Karpas-422 (cell line): Measurements from ENCODE around the gene PSPC1. TPM values are rescaled to one million over a fixed set of nuclear protein-coding genes. Genes with fewer than 3 reads are reported as not detected.

Source experiments
- DNase-seq: peaks from one replicate; pipeline ENCODE4 v3.0.0-alpha.2; 2015
- H2AFZ ChIP-seq: fragments of 200-600 bp; sonication (generic); 2 replicates; pipeline ENCODE4 v1.6.1; 2014; ENCODE audit warnings: antibody characterized with exemption, low read length, mixed read lengths
- H3K27ac ChIP-seq: fragments of 200-600 bp; sonication (generic); 2 replicates; pipeline ENCODE4 v1.5.1; 2014; ENCODE audit warnings: mild to moderate bottlenecking, low read length, moderate library complexity
- H3K27me3 ChIP-seq: fragments of 200-600 bp; sonication (generic); 2 replicates; pipeline ENCODE4 v1.6.1; 2014; ENCODE audit warnings: low read length, mixed read lengths
- H3K36me3 ChIP-seq: fragments of 200-600 bp; sonication (generic); 2 replicates; pipeline ENCODE4 v1.6.1; 2014; ENCODE audit warnings: low read length, mixed read lengths; ENCODE audit not compliant: insufficient read depth
- H3K4me1 ChIP-seq: fragments of 200-600 bp; sonication (generic); 2 replicates; pipeline ENCODE4 v1.6.1; 2014; ENCODE audit warnings: mild to moderate bottlenecking, low read length, mixed read lengths
- H3K4me2 ChIP-seq: fragments of 200-600 bp; sonication (generic); 2 replicates; pipeline ENCODE4 v1.6.1; 2014; ENCODE audit warnings: low read length, low read depth, mild to moderate bottlenecking; ENCODE audit not compliant: poor library complexity, severe bottlenecking
- H3K4me3 ChIP-seq: fragments of 200-600 bp; sonication (generic); 2 replicates; pipeline ENCODE4 v1.5.1; 2014; ENCODE audit warnings: mild to moderate bottlenecking, antibody characterized with exemption, low read length, mixed read lengths
- H3K79me2 ChIP-seq: fragments of 200-600 bp; sonication (generic); 2 replicates; pipeline ENCODE4 v1.6.1; 2014; ENCODE audit warnings: mild to moderate bottlenecking, low read length, mixed read lengths
- H3K9ac ChIP-seq: fragments of 200-600 bp; sonication (generic); 2 replicates; pipeline ENCODE4 v1.6.0; 2014; ENCODE audit warnings: low read length
- H3K9me2 ChIP-seq: fragments of 200-600 bp; sonication (generic), shearing (Covaris generic); replicated peaks from 2 replicates; pipeline ENCODE4 v1.6.0; 2014; ENCODE audit warnings: mild to moderate bottlenecking, low read length, moderate library complexity; ENCODE audit not compliant: insufficient read depth
- H3K9me3 ChIP-seq: fragments of 300-700, 200-600 bp; sonication (generic); 2 replicates; pipeline ENCODE4 v1.6.1; 2014; ENCODE audit warnings: low read length, mixed read lengths
- H4K20me1 ChIP-seq: fragments of 200-600 bp; sonication (generic); 2 replicates; pipeline ENCODE4 v1.6.1; 2014; ENCODE audit warnings: mild to moderate bottlenecking, antibody characterized with exemption, low read length, low read depth; ENCODE audit not compliant: insufficient read depth
- small RNA-seq: library from RNA; depleted of rRNA; stranded (forward); fragments of <200 nt; gene quantifications from one replicate; pipeline ENCODE3, GENCODE V24; 2014
- total RNA-seq: library from RNA; depleted of rRNA; stranded (reverse); fragments of >200 nt; shearing (Covaris generic); gene quantifications from 2 replicates; pipeline ENCODE4 v1.2.3, GENCODE V29; 2014; ENCODE audit warnings: low replicate concordance; rRNA removed

Gene PSPC1
- total RNA-seq, 1 experiment from 2014 or later: 48.2 TPM

DNA sequence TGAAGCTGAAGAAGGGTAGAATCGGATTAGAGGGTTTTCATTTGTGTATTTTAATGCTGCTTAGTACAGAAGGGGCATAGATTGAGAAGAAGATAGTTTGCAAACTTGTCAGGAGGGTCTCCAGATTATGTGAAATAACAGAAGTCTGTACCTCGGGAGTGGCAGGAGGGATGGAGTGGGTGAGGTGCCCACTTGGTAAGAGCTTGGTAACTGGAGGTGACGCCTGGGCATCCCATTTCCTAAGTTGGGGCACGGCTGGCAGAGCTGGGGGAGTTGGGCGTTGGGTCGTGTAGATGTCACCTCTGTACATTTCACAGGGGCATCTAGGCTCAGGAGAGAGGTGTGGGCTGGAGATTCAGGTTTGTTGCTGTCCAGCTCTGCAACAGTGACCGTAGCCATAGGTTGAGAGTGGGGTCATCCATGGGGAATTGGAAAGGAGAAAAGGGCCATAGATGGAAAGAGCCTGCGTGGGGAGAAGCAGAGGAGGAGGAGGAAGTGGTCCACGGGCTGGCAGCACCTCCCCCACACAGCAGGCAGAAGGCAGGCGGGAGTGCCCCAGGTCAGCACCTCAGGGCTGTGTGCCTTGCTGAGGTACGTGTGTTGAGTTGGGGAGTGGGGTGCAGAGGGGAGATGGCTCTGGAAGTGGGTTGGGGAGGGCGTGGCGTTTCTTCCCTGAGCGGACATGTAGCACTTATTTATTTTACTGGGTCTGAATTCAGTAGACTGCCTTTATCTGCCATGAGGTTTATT, 118.1 kb downstream of the PSPC1 start:
- Histone ChIP-seq H3K36me3 (peaks cover 26% of the 10 kb centered on the region; the same call in 1 of the 2 replicates), H4K20me1 (no peaks in the 10 kb centered on the region), H3K27ac (no peak overlapping the region), H3K4me3 (no peak overlapping the region), H3K9ac (no peak overlapping the region), H3K27me3 (no peaks in the 10 kb centered on the region), H3K4me2 (no peak overlapping the region), H3K4me1 (no peaks in the 10 kb centered on the region), H3K79me2 (no peaks in the 10 kb centered on the region), H3K9me2 (no peaks in the 10 kb centered on the region), H2AFZ (no peak overlapping the region), H3K9me3 (no peaks in the 10 kb centered on the region)
- no peak for DNase-seq

DNA sequence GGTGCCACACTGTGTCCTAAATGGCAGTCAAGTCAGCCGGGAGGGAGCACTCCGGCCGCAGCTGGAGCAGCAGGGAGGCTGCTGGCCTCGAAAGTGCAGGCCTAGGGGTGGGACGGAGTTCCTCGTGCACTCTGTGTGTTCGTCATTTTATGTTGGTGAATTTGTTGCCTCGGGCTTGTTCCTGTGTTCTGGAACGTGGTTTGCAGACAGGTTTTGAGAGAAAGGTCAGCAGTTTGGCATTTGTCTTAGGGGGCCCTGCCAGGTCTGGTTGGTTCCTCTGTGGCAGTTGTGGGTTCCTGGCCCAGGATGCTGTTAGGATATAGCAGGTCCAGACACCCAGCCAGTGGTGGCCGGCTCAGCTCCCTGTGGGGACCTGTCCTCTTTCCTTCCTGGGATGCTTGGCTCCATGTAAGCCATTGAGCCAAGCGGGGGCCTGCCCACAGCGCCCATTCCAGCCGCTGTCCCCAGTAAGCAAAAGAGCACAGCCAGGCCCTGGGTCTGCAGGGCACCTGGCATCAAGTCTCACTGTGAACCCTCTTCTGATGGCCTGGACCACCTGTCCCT, 119.2 kb downstream of the PSPC1 start:
- no peak for DNase-seq
- Histone ChIP-seq H3K27ac (no peak overlapping the region), H3K9ac (no peak overlapping the region), H2AFZ (no peak overlapping the region), H3K4me3 (no peak overlapping the region), H3K9me3 (no peaks in the 10 kb centered on the region), H3K4me1 (peaks cover 4% of the 10 kb centered on the region), H3K9me2 (no peaks in the 10 kb centered on the region), H4K20me1 (no peaks in the 10 kb centered on the region), H3K4me2 (no peak overlapping the region), H3K79me2 (no peaks in the 10 kb centered on the region), H3K27me3 (no peaks in the 10 kb centered on the region), H3K36me3 (peaks cover 29% of the 10 kb centered on the region; the same call in 1 of the 2 replicates)

DNA sequence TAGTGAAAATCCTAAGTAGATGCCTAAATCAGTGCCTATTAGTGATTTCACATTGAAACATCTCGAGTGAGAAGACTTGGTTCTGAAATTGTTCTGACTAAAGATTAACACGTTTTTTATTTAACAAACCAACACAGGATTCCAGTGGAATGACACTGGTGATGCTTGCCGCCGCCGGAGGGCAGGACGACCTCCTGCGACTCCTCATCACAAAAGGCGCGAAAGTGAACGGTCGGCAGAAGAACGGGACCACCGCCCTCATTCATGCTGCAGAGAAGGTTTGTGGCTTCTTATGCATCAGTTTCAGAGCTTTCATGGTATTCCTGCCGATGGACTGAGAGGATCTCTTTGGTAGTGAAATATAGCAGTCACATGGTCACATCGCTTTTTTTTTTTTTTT, 121.2 kb downstream of the PSPC1 start:
- Histone ChIP-seq H3K9ac (no peak overlapping the region), H3K4me3 (no peak overlapping the region), H3K79me2 (no peaks in the 10 kb centered on the region), H3K4me2 (no peak overlapping the region), H3K4me1 (peaks cover 20% of the 10 kb centered on the region), H3K36me3 (peaks cover 22% of the 10 kb centered on the region; the same call in 1 of the 2 replicates), H3K9me3 (no peaks in the 10 kb centered on the region), H3K9me2 (no peaks in the 10 kb centered on the region), H4K20me1 (no peaks in the 10 kb centered on the region), H3K27ac (no peak overlapping the region), H3K27me3 (no peaks in the 10 kb centered on the region), H2AFZ (no peak overlapping the region)
- DNase-seq: no peak

DNA sequence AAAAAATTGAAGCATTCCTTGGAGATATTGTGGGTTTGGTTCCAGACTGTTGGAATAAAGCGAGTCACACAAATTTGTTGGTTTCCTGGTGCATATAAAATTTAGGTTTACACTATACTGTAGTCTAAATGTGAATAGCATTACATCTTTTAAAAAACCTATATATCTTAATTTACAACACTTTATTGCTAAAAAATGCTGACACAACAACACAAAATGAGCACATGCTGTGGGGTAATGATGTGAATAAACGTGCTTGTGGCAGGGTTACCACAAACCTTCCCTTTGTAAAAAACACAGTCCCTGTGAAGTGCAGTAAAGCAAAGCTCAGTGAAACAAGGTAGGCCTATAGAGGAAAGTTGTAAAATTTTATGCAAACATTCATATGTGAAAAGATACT, 121.6 kb downstream of the PSPC1 start:
- H3K79me2 ChIP-seq: no peaks in the 10 kb centered on the region
- peaks cover 22% of the 10 kb centered on the region; the same call in 1 of the 2 replicates for H3K36me3 ChIP-seq
- H3K9me3 ChIP-seq: no peaks in the 10 kb centered on the region
- no peak overlapping the region for H2AFZ ChIP-seq
- no peak overlapping the region for H3K4me2 ChIP-seq
- H3K9ac ChIP-seq: no peak overlapping the region
- no peaks in the 10 kb centered on the region for H3K27me3 ChIP-seq
- H3K4me3 ChIP-seq: no peak overlapping the region
- H4K20me1 ChIP-seq: no peaks in the 10 kb centered on the region
- H3K27ac ChIP-seq: no peak overlapping the region
- peaks cover 20% of the 10 kb centered on the region for H3K4me1 ChIP-seq
- DNase-seq: no peak
- no peaks in the 10 kb centered on the region for H3K9me2 ChIP-seq

DNA sequence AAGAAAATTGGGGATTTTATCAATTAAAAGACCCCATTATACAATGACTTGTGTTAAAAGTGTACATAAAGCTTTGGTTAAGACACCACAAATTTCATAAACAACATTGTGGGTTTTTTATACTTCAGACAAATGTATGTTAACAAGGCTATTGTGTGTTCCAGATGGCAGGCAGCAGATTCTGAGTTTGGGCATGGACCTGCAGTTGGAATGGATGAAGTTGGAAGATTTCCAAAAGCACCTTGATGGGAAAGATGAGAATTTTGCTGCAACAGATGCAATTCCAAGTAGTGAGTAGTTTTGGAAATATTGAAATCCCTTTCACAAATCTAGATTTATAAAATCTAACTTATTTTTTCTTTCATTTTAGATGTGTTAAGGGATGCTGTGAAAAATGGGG, 123.9 kb downstream of the PSPC1 start:
- H3K4me1 ChIP-seq: peaks cover 20% of the 10 kb centered on the region
- no peak for DNase-seq

DNA sequence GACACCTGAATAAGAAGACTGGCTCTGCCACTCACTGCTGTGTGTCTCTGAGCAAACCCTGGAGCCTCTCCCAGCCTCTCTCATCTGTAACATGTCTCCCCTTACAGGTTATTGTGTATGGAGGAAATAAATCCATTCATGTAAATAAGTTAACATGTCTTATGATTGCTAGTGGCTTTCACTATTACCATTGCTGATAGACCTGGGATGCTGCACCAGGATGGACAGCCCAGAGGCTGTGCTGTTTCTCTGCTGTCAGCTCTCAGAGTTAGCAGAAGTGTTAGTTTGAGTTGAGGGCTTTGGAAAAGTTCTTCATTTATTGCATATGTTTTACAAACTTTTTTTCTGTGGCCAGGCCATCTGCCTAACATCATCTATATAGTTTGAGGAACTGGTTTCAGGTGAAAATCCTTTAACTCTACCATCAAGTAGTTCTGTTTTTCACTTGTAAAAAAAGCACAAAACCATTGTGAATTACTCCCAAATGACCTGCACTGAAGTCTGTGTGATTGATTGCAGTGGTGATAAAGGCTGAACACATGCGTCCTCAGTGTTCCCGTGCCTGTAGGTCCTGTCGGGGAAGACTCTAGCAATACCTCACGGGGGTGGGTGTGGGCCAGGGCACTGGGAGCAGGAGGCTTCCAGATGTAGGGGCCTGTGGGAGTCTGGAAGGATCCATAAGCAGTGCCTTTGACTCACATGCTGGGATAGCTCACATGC, 124.7 kb downstream of the PSPC1 start:
- H3K79me2 ChIP-seq: no peaks in the 10 kb centered on the region
- peaks cover 20% of the 10 kb centered on the region for H3K4me1 ChIP-seq
- H3K9me3 ChIP-seq: no peaks in the 10 kb centered on the region
- peak overlapping the region; percentile 49 for H3K4me2 ChIP-seq
- peak overlapping the region; percentile 20; the same call in 1 of the 2 replicates for H3K4me3 ChIP-seq
- H3K27ac ChIP-seq: peak overlapping the region; percentile 88
- H2AFZ ChIP-seq: no peak overlapping the region
- H3K9me2 ChIP-seq: no peaks in the 10 kb centered on the region
- DNase-seq: peak; percentile 65
- no peaks in the 10 kb centered on the region for H4K20me1 ChIP-seq
- H3K36me3 ChIP-seq: peaks cover 15% of the 10 kb centered on the region; the same call in 1 of the 2 replicates
- no peaks in the 10 kb centered on the region for H3K27me3 ChIP-seq
- peak overlapping the region; percentile 47 for H3K9ac ChIP-seq

More for the DNA sequence above, 123.9 kb downstream of the PSPC1 start:
- H3K4me3 ChIP-seq: no peak overlapping the region
- peak overlapping the region; percentile 49 for H3K4me2 ChIP-seq
- no peaks in the 10 kb centered on the region for H4K20me1 ChIP-seq
- no peaks in the 10 kb centered on the region for H3K27me3 ChIP-seq
- no peaks in the 10 kb centered on the region for H3K79me2 ChIP-seq
- peak overlapping the region; percentile 88 for H3K27ac ChIP-seq
- H3K36me3 ChIP-seq: peaks cover 15% of the 10 kb centered on the region; the same call in 1 of the 2 replicates
- H3K9me3 ChIP-seq: no peaks in the 10 kb centered on the region
- no peaks in the 10 kb centered on the region for H3K9me2 ChIP-seq
- no peak overlapping the region for H3K9ac ChIP-seq
- H2AFZ ChIP-seq: no peak overlapping the region

Small RNAs within 50 kb of the gene (small RNA-seq; reads per million reads assigned to genes)
- gene RN7SL166P: 0.59 reads per million, percentile 14 among the genes with 10 or more reads in this experiment

Other genes with a start within 250 kb of the PSPC1 start
- gene TPTE2, start 221.4 kb downstream of the PSPC1 start, total RNA-seq: 0.34 TPM in 1 of 2 replicates, not detected in the other
- gene MPHOSPH8, start 149.3 kb downstream of the PSPC1 start, total RNA-seq: 11.4 and 16.1 TPM in 2 replicates
- 7.1 and 27.9 TPM in 2 replicates for gene ZMYM5, start 80.7 kb upstream of the PSPC1 start, total RNA-seq
- gene ZMYM2, start 175.8 kb upstream of the PSPC1 start, total RNA-seq: 66.2 and 148 TPM in 2 replicates